LNCaP clone FGC (cell line): ENCODE data around the gene DNAJC13.

Source experiments
- DNase-seq: peaks from one replicate; pipeline ENCODE4 v3.0.0-alpha.2; 2011; ENCODE audit warnings: low read depth
- H3K4me3 ChIP-seq: 2 replicates; pipeline ENCODE4 v1.5.1; 2011; ENCODE audit warnings: mild to moderate bottlenecking, low read depth, low read length, control low read depth
- CTCF ChIP-seq: IDR thresholded peaks from 2 replicates; pipeline ENCODE4 v1.5.1; 2012; ENCODE audit warnings: mild to moderate bottlenecking; ENCODE audit not compliant: control insufficient read depth, insufficient read depth; ENCODE audit errors: extremely low read depth

Gene DNAJC13

DNA sequence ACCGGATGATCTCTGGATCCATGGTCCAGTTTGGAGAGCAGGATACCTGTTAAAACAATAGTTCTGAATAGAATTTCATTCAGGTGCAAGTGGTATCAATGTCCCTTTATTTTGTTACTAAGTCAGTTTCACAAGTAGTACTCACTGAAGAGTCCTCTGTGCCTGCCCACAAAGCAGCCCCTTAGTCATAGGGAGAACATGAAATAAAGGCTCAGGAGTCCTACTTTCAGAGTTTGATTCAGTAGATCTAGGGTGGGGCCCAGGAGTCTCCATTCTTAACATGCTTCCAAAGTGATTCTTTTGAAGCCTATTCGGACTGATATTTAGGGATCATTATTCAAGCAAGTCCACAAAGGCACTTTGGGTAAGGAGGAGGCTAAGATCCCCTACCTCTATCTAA lies 100.0 kb downstream of the DNAJC13 start:
- H3K4me3 ChIP-seq: no peak overlapping the region
- no peak for TF ChIP-seq CTCF
- DNase-seq: no peak

DNA sequence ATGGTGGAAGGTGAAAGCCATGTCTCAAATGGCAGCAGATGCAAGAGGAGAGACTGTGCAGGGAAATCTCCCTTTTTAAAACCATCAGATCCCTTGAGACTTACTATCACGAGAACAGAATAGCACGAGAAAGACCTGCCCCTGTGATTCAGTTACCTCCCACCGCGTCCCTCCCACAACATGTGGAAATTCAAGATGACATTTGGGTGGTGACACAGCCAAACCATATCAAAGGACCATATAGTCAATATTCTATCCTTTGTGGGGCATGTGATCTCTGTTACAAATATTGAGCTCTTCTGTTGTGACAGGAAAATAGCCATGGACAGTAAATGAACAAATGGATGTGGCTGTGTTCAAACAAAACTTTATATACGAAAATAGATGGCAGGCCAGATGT lies 102.6 kb downstream of the DNAJC13 start:
- DNase-seq: no peak
- no peak overlapping the region for H3K4me3 ChIP-seq
- TF ChIP-seq CTCF: no peak

- DNase-seq: no peak
- TF ChIP-seq CTCF: no peak
- H3K4me3 ChIP-seq: no peak overlapping the region
Observed at GRCh38 chr3:132521901-132522300, 104.6 kb downstream of the DNAJC13 start.

- no peak for TF ChIP-seq CTCF
- no peak for DNase-seq
- no peak overlapping the region for H3K4me3 ChIP-seq
Observed at GRCh38 chr3:132522353-132522752, 105.1 kb downstream of the DNAJC13 start.

DNA sequence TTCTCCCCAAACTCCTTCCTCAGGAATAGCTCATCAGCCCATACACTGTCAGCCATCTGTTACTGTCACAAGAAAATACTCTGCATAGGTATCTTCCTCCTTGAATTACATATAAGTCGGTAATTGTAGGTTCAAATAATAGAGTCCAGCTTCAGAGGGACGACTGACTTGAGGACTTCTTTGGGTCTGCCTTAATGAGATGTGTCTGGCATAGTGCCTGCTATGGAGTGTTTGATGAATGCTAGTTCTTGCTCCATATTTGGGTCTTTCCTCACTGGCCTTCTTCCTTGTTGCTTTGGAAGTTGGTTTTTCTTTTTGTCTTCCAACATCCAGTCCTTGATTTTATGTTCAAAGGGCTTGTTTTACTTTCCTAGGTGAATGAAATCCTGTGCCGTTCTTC lies 113.3 kb downstream of the DNAJC13 start:
- TF ChIP-seq CTCF: no peak
- no peak overlapping the region for H3K4me3 ChIP-seq
- DNase-seq: no peak

DNA sequence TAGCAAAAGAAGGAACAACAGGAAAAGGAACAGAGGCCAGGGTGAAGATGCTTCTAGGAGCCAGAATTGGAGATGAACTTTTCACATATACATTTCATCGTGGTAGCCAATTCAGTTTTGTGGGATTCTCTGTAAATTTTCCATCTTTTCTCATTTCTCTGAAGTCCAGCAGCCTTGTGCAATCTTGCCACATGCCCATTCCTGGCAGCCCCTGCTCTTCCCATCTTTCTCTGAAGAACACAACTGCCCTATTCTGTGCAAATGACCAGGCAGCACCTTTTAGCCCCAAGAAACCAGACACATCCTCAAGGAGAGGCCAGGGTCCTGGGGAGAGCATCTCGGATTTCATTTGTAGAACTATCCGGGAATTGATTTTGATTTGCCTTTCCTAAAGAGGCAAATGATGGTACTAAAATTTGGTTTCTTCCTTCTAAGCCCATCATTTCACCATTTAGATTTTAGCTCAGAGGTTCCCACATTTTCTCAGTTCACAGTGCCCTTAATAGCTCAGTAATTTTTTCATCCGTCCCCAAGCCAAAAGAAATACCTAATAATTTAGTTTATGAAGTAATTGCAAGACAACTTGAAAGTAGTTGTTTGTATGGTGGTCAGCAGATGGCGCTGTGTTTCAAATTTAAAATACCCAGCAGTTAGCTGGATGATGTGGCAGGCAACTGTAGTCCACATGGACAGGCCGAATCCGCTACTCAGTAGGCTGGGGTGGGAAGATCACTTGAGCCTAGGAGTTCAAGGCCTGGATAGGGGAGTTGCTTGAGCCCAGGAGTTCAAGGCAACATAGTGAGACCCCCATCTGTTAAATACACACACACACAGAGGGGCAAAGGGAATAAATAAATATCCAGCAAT lies 118.5 kb downstream of the DNAJC13 start:
- TF ChIP-seq CTCF: peak; percentile 63
- no peak overlapping the region for H3K4me3 ChIP-seq
- DNase-seq: peak; percentile 46
